NCI-H1417 (cell line): ENCODE results near the gene FOXF2.
"Not testable (repeated sequence)": the region's sequence is repeated elsewhere in the genome, so short reads cannot be mapped to it uniquely, and the experiment has no call there.

Source experiments
- DNase-seq, 3 experiments: peaks; one replicate each; lab custom pipeline; 2025; lab: John Stamatoyannopoulos, UW

Gene FOXF2

DNA sequence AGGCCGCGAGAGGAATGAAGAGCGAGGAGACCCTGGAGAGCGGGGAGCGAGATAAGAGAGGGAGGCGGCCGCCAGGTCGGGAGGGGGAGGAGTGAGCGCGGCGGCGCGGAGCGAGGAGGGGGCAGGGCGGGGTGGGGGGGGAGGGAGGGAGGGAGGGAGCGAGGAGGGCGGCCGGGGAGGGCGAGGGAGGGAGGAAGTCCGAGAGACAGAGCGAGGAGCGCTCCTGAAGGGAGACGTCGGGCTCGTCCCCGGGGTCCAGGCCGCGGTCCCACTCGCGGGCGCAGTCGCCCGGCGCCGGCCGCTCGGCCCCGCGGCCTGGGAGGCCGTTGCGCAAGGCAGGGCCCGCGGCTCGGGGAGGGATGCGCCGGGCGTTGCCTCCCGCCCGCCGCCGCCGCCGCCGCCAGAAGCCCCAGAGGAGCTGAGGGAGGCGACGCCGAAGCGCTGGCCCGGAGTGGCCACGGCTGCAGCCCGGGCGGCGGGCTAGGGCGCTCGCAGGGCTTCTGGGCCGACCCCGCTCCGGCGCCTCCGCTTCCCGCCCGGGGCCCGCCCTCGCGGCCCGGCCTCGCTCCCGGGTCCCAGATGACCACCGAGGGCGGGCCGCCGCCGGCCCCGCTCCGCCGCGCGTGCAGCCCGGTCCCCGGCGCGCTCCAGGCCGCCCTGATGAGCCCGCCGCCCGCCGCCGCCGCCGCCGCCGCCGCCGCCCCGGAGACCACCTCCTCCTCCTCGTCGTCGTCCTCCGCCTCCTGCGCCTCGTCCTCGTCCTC is at the start of gene FOXF2:
TSS of gene FOXF2 (plus strand) at position 208 of the 764 bp plus-strand sequence. CDS start at position 580, 372 bp downstream.
- DNase-seq = peak in 2 of 3 experiments; percentile 37 to 62

DNA sequence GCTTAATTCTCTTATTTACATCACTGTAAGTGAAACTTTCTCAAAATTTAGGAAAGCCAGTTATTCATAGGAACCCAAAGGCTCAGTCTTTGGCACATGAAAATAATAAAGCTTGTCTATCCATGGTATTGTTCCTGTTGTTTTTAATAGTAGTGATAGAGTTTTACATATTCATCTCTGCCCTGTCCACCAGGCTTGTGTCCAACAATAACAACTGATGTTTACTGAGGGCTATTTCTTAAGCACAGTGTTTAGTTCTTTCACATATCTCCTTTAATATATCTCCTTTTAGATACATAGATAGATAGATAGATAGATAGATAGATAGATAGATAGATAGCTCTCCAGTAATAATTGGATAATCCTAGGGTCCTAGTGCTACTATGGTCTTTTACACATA is 43.3 kb upstream of the FOXF2 start:
- DNase-seq = no peak

DNA sequence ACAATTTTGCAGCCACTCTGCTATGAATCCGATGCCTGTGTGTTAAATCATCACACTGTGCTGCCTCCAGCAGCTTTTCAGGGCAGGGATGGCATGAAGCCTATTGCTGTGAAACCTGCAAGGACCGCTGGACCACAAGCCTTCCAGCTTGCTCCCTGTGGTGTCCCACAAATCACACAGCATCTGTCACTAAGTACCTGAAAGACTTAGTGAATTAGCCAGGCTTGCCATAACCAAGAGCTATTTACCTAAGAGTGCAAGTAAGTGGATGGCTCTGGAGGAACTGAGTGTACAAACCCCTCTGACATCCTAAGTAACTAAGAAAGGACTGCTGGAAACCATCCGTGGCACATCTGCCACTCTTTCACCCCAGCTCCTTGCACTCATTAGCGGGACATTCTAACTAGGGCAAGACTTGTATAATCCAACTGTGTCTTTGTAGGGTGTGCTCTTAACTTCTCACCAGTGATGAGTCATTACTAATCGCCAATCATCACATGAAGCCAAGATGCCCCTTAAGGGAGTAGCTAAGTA is 42.8 kb upstream of the FOXF2 start:
- no peak for DNase-seq

DNA sequence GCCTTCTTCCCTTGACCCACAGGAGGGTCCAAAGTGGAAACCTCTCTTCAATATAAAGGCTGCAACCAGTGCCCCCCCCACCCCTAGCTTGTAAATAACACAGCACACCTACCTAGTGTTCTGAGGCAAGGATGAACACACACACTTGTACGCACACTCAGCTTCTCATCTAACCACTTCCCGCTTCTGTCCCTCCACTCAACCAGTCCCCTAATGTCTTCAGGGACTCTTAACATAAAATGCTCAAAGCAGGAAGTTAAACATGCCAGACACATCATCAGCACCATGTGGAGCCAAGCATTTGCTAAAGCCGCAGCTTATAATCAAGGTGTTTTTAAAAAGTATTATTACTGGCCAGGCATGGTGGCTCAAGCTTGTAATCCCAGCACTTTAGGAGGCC is 42.2 kb upstream of the FOXF2 start:
- no peak for DNase-seq

DNA sequence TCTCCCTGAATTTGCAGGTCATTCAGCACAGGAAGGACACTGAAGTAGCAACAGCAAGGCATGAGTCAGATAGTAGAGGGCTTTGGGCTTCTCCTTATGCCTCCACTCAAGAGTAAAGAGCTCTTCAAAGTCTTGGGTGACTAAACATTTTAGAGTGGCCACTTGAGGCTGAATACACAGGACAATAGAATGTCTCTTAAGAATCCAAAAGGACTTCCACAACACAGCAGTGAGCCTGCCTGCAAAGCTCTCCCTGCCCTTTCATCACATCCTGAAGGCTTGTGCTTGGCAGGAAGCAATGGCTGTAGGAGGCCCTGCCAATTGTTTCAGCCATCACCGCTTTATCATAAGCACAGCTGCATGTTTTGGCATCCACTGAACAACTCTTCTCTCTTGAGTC is 40.7 kb upstream of the FOXF2 start:
- peak in 2 of 3 experiments; percentile 6 to 32 for DNase-seq

DNA sequence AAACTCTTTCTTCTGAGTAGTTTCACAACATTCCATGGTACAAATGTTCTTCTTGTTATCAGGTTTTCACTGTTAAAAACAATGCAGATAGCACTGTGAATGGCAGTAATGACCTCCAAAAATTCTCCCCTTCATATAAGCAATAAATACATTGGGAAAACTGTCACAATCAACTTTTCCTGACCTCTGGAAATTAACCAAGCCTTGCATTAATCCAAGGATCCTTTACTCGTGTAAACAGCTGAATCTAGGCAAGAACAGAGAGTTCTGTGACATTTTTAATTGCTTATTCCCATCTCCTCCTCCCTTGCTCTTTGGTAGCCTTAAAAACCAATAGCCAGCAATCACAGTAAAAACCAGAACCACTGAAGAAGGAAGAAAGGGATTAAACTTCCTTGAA is 39.7 kb upstream of the FOXF2 start:
- DNase-seq = no peak

DNA sequence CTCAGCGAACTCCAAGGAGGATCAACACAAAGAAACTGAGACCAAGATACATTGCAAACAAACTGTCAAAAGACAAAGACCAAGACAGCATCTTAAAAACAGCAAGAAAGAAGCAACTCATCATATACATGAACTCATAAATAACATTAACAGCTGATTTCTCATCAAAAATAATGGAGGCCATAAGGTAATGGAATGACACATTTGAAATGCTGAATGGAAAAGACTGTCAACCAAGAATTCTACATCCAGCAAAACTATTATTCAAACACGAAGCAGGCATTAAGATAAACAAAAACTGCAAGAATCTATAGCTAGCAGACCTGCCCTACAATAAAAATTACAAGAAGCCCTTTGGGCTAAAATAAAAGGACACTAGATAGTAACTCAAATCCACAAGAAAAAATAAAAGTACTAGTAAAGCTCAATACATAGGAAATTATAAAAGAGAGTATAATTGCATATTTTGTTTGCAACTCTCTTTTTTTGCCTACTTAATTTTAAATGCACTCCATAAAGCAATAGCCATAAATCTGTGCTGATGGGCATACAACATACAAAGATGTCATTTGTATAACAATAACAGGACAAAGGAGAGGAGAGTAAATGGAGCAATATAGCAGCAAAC is 37.9 kb upstream of the FOXF2 start:
- no peak for DNase-seq

DNA sequence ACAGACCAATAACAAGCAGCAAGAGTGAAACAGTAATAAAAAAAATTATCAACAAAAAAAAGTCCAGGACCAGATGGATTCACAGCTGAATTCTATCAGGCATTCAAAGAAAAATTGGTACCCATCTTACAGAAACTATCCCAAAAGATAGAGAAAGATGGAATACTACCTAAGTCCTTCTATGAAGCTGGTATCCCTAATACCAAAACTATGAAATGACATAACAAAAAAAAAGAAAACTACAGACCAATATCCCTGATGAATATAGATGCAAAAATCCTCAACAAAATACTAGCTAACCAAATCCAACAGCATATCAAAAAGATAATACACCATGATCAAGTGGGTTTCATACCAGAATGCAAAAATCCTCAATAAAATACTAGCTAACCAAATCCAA is 34.3 kb upstream of the FOXF2 start:
- DNase-seq = not testable (repeated sequence)

DNA sequence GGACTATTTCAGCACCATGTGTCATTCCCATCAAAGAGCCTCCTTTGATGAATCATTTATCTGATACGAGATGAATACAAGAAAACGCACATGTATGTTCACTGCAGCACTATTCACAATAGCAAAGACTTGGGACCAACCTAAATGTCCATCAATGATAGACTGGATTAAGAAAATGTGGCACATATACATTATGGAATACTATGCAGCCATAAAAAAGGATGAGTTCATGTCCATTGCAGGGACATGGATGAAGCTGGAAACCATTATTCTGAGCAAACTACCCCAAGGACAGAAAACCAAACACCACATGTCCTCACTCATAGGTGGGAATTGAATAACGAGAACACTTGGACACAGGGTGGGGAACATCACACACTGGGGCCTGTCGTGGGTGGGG is 27.7 kb upstream of the FOXF2 start:
- DNase-seq = not testable (repeated sequence)

DNA sequence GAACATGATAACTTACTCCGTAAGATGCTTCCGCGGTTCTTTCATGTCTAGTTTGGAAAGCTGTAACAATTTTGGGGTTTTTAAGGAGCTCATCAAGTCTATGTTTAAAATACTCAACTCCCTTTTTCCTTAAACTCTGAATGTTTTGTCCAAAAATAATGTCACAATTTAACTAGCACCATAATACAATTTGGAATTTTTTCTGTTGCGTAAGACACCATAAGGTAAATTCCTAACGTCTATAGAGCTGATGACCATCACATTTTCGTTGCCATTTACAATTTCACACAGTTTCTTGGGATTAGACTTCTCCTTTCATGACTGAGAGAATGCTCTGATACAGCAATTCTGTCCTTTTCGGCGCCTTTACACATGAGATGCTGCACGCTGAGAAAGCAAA is 26.7 kb upstream of the FOXF2 start:
- DNase-seq = no peak

DNA sequence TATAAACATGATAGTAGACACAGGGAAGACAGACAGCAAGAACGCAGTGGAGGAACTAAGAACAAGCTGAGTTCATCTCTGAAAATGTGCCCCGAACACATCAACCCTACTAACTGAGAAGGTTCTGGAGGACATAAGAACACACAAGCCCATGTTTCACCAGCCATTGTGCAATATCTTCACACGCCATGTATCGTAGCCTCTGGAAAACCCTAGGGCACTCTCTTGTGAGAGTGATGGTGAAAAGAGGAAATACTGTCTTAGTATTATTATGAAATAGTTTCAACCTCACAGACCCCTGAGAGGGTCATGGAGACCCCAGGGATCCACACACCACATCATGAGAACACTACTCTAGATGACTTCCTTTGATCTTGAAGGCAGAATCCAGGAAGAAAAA is 26.1 kb upstream of the FOXF2 start:
- DNase-seq = no peak

DNA sequence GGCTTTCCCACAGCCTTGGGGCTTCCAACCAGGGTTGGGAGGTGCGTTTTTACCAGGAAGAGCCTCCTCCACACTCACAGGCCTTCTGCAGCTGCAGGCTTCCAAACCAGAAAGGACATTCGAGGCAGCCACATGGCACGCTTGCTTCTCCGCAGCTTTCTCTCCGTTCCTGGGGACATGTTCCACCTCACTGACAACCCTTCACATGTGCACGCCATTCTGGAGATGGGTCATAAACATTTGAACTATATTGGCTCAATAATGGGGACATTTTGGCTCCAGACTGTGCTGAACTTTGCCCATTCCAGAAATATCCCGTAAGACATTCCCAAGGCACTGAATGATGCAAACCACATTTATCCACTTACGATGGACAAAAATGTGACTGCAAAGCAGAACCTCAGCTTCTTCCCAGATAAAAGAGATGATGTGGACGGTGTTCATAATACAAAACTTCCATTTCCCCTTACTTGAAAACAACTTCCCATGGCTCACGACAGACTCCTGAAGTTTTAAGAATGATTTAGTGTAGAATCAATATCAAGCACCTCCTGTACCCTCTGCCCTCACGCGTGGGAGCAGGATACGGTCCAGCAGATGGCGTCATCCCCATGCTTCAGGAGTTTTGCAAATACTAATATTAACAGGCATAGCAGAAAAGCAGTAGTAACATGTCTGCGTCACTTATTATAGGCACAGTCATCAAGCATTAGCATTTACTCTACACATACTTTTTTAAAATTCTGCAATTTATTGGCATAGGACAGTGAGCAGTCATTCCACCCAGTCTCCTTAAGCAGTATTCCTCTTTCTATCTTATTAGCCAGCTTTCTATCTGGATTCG is 25.4 kb upstream of the FOXF2 start:
- DNase-seq = peak in 1 of 3 experiments; percentile 20

DNA sequence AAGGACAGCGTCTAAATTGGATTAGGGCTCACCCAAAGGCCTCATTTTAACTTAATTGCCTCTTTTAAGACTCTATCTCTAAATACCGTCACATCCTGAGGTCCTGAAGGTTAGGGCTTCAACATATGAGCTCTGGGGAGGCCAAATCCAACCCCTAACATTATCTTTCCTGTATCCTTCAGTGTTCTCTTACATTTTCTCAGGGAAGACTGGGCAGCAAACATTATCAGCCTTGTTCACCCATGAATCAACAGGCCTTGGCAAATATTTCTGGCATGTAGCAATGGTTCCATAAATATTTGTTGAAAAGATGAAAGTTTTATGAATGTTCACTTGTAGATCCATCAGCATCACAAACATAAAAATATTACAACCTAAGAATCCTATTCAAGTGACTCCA is 24.6 kb upstream of the FOXF2 start:
- no peak for DNase-seq

DNA sequence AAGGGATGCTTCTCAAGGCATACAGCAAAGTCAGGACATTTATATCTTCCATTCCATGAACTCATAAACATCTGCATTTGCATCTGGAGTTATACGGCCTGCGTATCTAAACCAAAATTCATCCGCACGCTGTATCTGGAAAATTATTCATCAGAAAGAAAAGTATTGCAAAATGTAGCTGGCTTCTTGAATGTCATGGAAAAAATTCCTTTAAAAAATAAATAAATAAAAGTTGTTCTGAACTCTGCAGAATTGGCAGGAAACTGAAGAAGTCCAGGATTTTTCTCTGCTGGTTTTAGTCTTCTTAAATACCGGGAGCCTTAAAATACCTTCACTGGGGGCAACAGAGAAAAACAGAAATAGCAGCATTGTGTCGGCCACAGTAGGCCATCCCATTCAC is 23.7 kb upstream of the FOXF2 start:
- no peak for DNase-seq

DNA sequence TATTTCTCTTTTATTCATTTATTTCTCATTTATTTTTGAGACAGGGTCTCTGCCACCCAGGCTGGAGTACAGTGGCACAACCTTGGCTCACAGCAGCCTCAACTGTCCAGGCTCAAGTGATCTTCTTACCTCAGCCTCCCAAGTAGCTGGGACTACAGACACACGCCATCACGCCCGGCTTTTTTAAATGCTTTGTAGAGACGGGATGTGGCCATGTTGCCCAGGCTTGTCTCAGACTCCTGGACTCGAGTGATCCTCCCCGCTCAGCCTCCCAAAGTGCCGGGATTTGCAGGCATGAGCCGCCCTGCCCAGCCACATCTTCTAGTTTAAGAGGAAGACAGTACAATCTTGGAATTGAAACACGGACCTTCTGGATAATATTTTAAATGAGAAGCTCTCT is 21.6 kb upstream of the FOXF2 start:
- no peak for DNase-seq

DNA sequence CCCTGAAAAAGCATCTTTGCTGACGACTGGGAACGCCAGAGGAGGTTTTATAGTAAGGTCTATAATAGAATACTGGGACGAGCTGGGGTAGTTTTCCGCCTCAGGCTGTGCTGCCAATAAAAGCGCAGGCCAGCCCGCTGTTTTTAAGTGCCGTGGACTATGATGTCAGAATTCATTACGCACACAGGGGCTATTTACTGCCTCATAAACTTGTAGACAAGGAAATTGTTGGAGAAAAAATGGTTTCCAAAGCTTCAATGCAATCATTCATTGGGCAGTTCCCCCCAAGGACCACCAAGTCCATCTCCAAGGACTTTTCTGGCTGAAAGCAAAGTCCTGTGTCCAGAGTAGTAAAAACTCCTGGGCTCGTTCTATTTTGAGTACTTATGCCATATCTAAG is 20.4 kb upstream of the FOXF2 start:
- DNase-seq = peak in 1 of 3 experiments; percentile 2

DNA sequence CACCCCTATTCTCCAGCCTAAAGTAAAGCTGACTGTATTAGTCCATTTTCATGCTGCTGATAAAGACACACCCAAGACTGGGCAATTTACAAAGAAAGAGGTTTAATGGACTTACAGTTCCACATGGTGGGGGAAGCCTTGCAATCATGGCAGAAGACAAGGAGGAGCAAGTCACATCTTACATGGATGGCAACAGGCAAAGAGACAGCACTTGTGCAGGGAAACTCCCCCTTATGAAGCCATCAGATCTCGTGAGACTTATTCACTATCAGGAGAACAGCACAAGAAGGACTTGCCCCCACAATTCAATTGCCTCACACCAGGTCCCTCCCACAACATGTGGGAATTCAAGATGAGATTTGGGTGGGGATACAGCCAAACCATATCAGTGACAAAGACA is 19.7 kb upstream of the FOXF2 start:
- DNase-seq = not testable (repeated sequence)

DNA sequence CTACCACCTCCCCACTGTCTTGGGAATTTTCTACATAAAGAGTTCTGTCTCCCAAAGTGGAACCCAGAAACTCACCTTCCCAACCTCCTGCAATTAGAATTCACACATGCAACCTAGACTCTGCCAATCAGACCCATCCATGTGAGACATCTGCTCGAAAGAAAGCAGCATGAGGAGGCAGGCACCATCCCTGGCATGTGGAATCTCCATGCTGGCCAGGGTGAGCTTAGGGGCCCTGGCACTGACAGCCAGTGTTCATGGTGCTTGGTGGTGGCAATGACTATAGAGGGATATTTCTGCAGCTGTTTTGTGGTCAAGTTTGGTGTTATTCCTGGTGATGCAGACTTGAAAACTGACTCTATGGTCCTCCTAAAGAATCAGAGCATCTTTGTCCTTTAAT is 17.4 kb upstream of the FOXF2 start:
- DNase-seq = no peak

DNA sequence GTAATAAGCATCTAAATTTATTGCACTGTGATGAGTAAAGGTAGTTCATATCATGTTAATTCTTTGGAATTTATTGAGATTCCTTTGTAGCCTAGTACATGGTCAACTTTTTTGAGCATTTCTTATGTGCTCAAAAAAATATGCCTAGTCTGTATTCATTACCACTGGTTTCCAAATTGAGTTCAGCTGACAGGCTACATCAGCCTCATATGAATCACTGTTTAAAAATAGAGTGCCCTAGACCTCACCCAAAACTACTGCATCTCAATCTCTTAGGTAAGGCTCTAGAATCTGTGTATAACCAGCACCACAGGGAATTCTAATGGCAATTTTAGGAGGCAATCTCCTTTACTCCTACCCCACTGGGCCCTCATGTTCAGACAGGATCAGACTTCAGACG is 16.7 kb upstream of the FOXF2 start:
- no peak for DNase-seq

DNA sequence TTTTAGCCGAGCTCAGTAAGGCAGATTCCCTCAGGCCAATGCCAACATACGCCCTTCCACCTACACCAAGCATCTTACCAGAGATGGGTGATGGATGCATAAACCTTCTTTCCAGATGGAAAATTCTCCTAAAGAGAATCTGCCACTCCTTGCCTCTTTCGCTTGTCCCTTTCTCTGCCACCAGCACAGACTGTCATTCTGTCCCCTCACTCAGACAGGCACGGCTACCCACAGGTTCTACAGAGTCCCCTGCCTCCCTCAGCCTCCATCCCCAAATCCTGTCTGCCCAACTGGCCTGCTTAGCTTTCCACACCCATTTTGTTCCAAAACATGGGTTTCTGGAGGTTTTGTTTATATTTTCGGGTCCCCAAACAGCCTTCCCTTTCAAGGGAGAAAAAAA is 12.7 kb upstream of the FOXF2 start:
- DNase-seq = no peak

DNA sequence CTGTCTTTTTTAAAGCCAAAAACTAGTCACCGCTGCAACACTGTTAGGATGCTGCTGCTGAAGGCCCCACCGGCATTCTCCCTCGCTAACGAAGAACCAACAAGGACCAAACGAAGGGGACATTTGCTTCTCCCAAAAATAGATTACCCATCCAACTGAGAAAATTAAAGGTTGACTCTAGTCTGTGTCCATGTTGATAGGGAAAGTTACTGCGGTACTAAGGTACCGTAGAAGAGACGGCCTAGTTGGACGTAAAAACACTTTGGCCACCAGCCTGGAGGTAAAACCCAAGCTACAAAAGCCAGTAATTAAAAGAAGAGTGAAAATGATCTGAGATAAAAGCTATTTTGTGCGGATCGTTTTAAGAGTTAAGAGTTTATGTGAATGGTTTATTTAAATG is 11.8 kb upstream of the FOXF2 start:
- no peak for DNase-seq
